NCI-H187 (cell line): Measurements from ENCODE around the gene HOXC11.

ENCODE experiments used
- DNase-seq, 2 experiments: peaks; one replicate each; lab custom pipeline; 2025; lab: John Stamatoyannopoulos, UW

HOXC11 gene

DNA sequence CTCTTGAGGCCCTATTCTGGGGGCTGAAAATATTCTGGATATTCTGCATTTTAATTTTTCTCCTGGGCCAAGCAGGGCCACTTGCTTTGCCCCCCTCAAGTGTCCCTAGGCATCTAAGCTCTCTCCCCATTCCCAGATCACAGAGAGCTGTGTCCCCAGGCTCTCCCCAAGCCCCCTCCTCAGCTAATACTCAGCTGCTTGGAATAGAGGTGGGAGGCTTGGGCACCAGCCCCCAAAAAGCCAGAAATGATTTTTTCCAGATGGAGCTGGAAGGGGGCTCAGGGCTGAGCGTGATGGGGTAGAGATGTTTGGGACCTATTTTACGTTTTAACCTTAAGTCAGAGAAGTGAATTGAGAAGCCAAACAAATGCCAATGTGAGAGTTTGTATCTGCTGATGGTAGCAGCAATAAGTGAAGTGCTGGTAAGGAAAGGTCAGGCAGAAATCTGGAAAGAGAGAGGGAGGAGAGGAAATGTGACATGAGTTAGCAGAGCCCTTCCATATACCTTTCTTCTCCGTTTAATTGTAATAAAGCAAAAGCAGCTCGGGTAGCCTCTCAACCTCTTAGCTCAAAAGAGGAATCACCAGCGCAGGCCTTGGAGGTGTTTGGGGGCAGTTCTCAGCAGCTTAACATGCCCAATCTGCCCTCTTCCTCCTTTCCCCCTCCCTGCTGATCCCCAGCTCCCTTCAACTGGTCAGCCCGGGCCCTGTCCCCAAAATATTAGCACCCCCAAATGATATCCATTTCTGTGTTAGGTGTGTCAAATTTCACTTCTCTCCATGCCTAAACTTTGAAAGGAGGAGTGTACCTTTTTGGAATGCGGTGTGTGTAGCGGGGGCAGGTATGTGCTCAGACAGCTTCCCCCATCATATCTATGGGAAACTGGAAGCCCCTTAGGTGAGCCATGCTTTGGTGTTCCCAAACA lies 50.3 kb downstream of the HOXC11 start:
- DNase-seq, result no peak

- DNase-seq, result no peak
Measured at GRCh38 chr12:54024127-54024526, 51.2 kb downstream of the HOXC11 start.

DNA sequence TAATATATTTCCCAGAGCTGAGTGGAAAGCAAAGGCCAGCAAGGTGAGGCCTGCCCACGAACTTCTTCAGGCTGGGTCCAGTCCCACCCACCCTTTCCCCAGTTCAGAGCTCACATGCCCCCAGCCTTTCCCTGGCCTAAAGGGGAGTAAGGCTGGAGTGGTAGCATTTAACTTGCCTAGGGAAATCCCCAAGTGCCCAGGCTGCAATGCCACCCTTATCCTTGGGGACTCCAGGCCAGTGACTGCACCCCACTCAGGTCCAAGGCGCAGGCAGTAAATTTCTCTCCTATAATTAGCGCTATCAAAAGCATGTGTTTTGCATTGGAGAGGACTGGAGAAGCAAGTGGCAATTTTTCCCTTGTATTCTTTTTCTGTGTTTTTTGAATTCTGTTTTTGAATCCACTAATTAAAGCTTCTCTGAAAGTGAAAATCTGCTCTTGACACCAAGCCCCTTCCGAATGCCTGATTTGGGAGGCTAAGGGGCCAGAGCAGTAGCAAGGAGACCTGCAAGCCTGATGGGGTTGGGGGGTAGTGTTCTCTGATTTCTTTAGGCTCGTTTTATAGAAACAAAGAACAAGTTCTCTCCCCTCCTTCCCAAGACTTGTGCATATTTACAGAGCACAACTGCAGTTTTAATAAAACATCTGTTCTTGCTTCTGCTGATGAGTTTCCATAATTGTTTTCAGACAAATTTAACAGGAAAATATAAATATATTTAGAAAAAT lies 51.8 kb downstream of the HOXC11 start:
- DNase-seq, result no peak

DNA sequence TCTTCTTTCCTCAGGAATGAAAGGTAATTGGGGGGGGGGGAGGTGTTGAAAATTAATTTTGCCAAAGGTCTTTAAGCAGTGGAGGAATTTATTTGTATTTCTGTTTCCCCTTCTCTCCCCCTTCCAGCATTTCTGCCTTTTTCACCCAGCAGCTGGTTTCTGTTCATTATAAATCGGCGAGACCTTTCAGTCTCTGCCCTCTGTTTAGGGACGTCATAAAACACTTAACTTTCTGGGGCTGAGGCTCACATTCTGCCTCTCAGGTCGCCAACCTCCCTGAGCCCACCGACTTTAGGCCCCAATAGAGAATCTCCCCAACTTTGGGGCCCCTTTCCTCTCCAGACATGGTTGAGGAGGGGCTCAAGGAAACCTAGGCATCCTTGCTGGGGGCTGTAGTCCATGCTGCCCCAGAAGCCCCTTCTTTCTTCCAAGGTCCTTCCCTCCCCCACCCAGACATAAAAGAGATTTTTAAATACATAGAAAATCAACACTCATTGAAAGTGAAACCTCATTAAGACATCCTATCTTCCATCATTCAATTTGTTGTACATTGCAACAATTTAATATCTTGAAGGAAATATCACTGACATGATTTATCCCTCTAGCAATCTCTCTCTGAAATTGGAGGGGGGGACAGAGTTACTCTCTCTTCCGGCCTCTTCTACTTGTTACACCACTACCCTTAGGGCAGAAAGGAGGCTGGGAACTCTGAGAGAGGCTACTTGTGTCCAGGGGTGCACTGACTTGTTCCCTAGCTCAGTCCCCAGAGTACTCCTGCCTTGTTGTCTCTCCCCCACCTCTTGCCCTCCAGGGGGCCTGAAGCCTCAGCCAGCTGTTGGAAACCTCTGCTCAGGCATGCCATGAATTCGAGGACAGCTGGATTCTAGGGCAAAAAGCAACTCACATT lies 52.8 kb downstream of the HOXC11 start:
- DNase-seq, result no peak

DNA sequence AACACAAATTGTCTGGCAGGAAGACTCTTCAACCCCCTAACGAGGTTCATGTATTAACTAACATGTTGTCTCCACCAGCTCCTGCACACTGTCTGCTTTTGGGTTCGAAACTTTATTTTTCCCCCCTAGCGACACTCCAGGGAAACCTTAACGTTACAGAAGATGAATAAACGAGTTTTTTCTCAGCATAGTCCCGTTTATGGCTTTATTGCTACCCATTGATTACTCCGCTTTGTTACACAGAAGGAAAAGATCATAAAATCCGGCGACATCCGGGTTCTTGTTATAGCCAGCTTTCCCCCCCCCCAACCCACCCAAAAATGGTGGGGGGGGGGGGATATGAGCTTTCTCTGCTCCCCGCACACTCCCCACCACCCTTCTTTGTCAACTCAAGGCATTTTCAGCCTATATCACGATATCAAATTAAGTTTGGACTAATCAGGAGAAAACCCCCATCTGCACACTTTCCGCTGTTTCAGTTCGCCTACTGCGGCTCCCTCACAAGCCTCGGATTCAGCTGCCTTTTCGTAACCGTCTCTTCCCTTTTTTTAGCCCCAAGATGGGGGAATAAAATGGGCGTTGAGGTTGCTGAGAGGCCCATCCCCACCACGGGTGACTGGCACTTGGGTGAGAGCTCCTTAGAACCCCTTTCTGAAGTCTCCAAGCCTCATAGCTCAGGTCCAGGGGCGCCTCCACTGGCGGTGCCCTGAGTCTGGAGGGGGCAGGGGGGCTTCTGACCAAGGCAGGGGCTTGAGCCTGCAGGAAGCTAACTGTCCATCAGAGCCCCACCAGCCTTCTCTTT lies 53.9 kb downstream of the HOXC11 start:
- DNase-seq, result no peak
